A673 (cell line): ENCODE results near the gene KLHL13. TPM values are rescaled to one million over a fixed set of nuclear protein-coding genes. Genes with fewer than 3 reads are reported as not detected.

Source experiments
- BruUV-seq: library from RNA; stranded (reverse); fragments of 400-500 nt; replicated peaks from 2 replicates; lab custom pipeline; 2021; lab: Mats Ljungman, UMichigan
- CTCF ChIA-PET: fragments of 300-600 bp; sonication (Branson Sonifier 250); formaldehyde crosslinking; loops from one replicate; lab custom pipeline; 2022; ENCODE audit warnings: antibody characterized with exemption; lab: Charles Lee
- POLR2A ChIA-PET: fragments of 300-600 bp; sonication (Branson Sonifier 250); formaldehyde crosslinking; loops from one replicate; lab custom pipeline; 2022; ENCODE audit warnings: antibody characterized with exemption; ENCODE audit not compliant: low non-redundant PET; lab: Charles Lee
- DNase-seq: peaks from one replicate; pipeline ENCODE4 v3.0.0-alpha.2; 2015; ENCODE audit warnings: low spot score
- H3K27ac ChIP-seq: fragments of 200-600 bp; sonication (generic); 2 replicates; pipeline ENCODE4 v1.5.1; 2016; ENCODE audit warnings: mixed run types, low read depth, mild to moderate bottlenecking, mixed read lengths, antibody characterized with exemption, low read length; ENCODE audit not compliant: poor library complexity, severe bottlenecking
- H3K27me3 ChIP-seq: fragments of 200-600 bp; sonication (generic); replicated peaks from 2 replicates; pipeline ENCODE4 v1.6.1; 2017; ENCODE audit warnings: mixed run types, low read depth, mild to moderate bottlenecking, mixed read lengths, antibody characterized with exemption, low read length; ENCODE audit not compliant: insufficient read depth, poor library complexity
- H3K36me3 ChIP-seq: fragments of 200-600 bp; sonication (generic); 2 replicates; pipeline ENCODE4 v1.6.1; 2016; ENCODE audit warnings: mixed run types, mild to moderate bottlenecking, mixed read lengths, antibody characterized with exemption, low read length; ENCODE audit not compliant: insufficient read depth, poor library complexity, severe bottlenecking
- H3K4me1 ChIP-seq: fragments of 200-600 bp; sonication (generic); 2 replicates; pipeline ENCODE4 v1.6.1; 2017; ENCODE audit warnings: mixed run types, mild to moderate bottlenecking, mixed read lengths, antibody characterized with exemption, low read length; ENCODE audit not compliant: insufficient read depth, poor library complexity, severe bottlenecking
- H3K4me3 ChIP-seq: fragments of 200-600 bp; sonication (generic); 2 replicates; pipeline ENCODE4 v1.5.1; 2016; ENCODE audit warnings: low read depth, mixed run types, mild to moderate bottlenecking, mixed read lengths, low read length; ENCODE audit not compliant: poor library complexity, severe bottlenecking
- H3K9me3 ChIP-seq: fragments of 200-600 bp; sonication (generic); 2 replicates; pipeline ENCODE4 v1.6.1; 2016; ENCODE audit warnings: mixed run types, low read depth, mild to moderate bottlenecking, mixed read lengths, antibody characterized with exemption, low read length; ENCODE audit not compliant: poor library complexity, severe bottlenecking
- CTCF ChIP-seq: fragments of 300-800, 200-600 bp; sonication (generic); conservative IDR thresholded peaks from 2 replicates; pipeline ENCODE4 v1.5.1; 2017; ENCODE audit warnings: low read depth, mild to moderate bottlenecking, antibody characterized with exemption, low read length, moderate library complexity, mixed read lengths
- EZH2 ChIP-seq: fragments of 200-600 bp; sonication (generic); IDR thresholded peaks from 2 replicates; pipeline ENCODE4 v1.6.1; 2017; ENCODE audit warnings: borderline replicate concordance, low read depth, mild to moderate bottlenecking, mixed read lengths, antibody characterized with exemption, low read length; ENCODE audit not compliant: poor library complexity, severe bottlenecking
- intact Hi-C: fragments of 100-400 bp; cut with micrococcal nuclease; formaldehyde crosslinking; loops from one replicate; pipeline ENCODE4 v1.10.0; 2022; ENCODE audit not compliant: unreplicated experiment
- total RNA-seq: library from RNA; stranded (reverse); gene quantifications from 2 replicates; pipeline ENCODE4 v1.2.3, GENCODE V29; 2021

The KLHL13 gene
- total RNA-seq, 1 experiment from 2014 or later = 46.3 TPM

- peaks cover 20% of the 10 kb centered on the region for H3K4me1 ChIP-seq
- POLR2A ChIA-PET = no interaction called here
- TF ChIP-seq EZH2 (no peak), CTCF (no peak)
- intact Hi-C loops = loop anchor here (10.0 kb wide), 1 partner anchor 1791 kb away; no protein-coding TSS in a partner anchor
- no peaks in the 10 kb centered on the region for H3K27me3 ChIP-seq
- no peaks in the 10 kb centered on the region for H3K9me3 ChIP-seq
- no peak overlapping the region for H3K4me3 ChIP-seq
- no peak for DNase-seq
- CTCF ChIA-PET = no interaction called here
- H3K27ac ChIP-seq = no peak overlapping the region
- H3K36me3 ChIP-seq = no peaks in the 10 kb centered on the region
- no TSS peak for BruUV-seq
Observed at GRCh38 chrX:117995378-117995777, 121.2 kb downstream of the KLHL13 start.

GRCh38 chrX:117992192-117992723 lies 124.4 kb downstream of the KLHL13 start:
- H3K36me3 ChIP-seq = no peaks in the 10 kb centered on the region
- no peak overlapping the region for H3K4me3 ChIP-seq
- H3K27ac ChIP-seq = no peak overlapping the region
- ChIA-PET POLR2A (no interaction called here), CTCF (no interaction called here)
- no peaks in the 10 kb centered on the region for H3K27me3 ChIP-seq
- no peaks in the 10 kb centered on the region for H3K9me3 ChIP-seq
- no TSS peak for BruUV-seq
- no peak for DNase-seq
- intact Hi-C loops = loop anchor here (10.0 kb wide), 1 partner anchor 1787 kb away; no protein-coding TSS in a partner anchor
- TF ChIP-seq EZH2 = no peak
- no peak for TF ChIP-seq CTCF
- H3K4me1 ChIP-seq = peaks cover 23% of the 10 kb centered on the region

DNA sequence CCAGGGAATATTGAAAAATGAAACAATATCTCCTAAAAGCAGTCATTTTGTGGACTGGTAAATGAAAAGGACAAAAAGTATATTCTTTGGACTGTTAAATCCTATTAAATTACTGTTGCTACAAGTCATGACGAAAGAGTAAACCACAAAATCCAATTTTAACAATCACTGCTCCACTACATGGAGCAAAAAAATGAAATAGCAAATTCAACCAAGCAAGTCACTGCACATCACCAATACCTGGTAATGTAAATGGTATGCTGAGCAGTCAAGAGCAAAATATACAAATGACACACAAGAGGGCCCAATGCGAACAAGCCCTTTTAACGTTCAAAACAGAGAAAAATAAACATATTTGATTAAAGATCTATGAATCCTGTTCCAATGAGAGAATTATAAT lies 126.2 kb downstream of the KLHL13 start:
- POLR2A ChIA-PET = no interaction called here
- peaks cover 26% of the 10 kb centered on the region for H3K4me1 ChIP-seq
- no peak overlapping the region for H3K4me3 ChIP-seq
- no peaks in the 10 kb centered on the region for H3K36me3 ChIP-seq
- CTCF ChIA-PET = no interaction called here
- H3K27me3 ChIP-seq = no peaks in the 10 kb centered on the region
- BruUV-seq = no TSS peak
- no peak overlapping the region for H3K27ac ChIP-seq
- no peak for TF ChIP-seq CTCF
- TF ChIP-seq EZH2 = no peak
- no peak for DNase-seq
- intact Hi-C loops = loop anchor here (10.0 kb wide), 1 partner anchor 1786 kb away; no protein-coding TSS in a partner anchor
- H3K9me3 ChIP-seq = no peaks in the 10 kb centered on the region
